Measurements from ENCODE around the gene NCEH1. TPM values are rescaled to one million over a fixed set of nuclear protein-coding genes. Genes with fewer than 3 reads are reported as not detected.

NCEH1 gene
- polyA plus RNA-seq, 1 donor, result 1.7 TPM

DNA sequence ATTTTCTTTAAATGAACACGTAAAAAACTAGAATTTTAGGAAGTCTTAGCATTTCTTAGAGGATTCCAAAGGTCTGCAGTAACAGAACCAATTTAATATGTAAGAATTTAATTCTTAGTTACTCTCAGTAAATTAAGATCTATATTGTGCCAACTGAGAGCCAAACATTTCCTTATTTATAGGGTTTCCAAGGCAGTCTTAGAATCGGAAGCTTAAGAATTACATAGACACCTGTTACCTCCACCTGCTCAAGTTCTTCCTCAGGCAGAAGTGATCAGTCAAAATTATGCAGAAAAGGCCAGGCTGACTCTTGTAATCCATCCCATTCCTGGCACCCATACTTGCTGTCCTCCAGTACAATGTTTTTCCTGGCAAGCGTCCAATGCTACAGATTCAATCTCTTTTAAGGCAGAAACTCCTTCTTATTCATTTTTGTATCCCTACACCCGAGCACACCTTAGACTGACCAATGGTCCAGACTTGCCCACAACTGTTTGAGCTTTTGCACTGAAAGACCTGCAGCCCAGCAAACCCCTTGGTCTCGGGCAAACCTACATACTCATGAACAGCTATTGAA is 64.3 kb downstream of the NCEH1 start:
- DNase-seq (ENCODE audit: low read depth), result no peak

GRCh38 chr3:172644258-172644657 is 66.6 kb downstream of the NCEH1 start:
- no peak for DNase-seq (ENCODE audit: low read depth)

DNA sequence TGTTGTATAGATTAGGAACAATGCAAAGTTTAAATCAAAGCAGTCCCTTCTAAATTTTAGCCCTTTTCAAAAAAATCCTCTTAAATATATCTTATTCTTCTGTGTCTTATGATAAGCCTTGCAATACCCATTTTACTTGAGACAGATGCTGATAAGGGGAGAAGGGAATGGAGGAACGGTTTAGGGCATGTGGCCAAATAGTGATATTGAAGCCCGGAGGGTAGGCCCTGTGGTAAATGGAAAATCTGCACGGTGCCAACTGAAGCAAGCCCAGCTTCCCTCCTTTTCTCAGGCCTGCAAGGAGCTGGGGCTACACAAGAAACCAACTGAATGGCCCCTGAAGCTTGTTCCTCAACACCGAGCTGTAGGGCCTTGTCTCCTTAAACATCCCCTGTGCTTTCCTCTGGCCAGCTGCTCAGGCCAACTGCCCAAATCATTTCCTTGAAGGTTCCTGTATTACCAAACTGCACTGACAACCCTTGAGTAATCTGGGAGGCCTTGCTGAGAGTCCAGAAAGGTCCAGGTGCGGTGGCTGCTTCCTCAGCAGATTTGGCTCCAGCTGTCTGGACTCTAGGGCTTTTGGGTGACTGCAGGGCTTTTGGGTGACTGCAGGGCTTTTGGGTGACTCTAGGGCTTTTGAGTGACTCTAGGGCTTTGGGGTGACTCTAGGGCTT is 67.2 kb downstream of the NCEH1 start:
- no peak for DNase-seq (ENCODE audit: low read depth)

GRCh38 chr3:172641291-172641690 is 69.6 kb downstream of the NCEH1 start:
- DNase-seq (ENCODE audit: low read depth), result no peak

GRCh38 chr3:172640751-172641150 is 70.1 kb downstream of the NCEH1 start:
- no peak for DNase-seq (ENCODE audit: low read depth)

DNA sequence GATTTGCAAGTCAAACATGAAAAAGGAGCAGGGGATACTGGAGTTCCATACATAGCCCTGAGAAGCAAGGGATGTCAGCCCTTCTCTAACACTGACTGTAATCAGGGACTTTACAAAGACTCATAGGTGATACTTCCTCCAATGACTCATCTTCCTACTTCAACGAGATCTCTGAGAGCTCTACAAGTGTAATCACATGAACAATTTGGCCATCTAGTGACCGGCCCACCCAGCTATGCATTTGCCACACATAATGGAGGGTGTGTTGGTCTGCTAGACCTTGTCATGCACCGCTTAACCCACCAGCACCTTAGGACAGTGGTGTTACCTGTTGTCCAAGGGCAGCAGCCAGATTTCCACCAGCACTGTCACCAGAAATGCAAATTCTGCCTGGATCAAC is 75.3 kb downstream of the NCEH1 start:
- DNase-seq (ENCODE audit: low read depth), result no peak

GRCh38 chr3:172634948-172635347 is 75.9 kb downstream of the NCEH1 start:
- no peak for DNase-seq (ENCODE audit: low read depth)

DNA sequence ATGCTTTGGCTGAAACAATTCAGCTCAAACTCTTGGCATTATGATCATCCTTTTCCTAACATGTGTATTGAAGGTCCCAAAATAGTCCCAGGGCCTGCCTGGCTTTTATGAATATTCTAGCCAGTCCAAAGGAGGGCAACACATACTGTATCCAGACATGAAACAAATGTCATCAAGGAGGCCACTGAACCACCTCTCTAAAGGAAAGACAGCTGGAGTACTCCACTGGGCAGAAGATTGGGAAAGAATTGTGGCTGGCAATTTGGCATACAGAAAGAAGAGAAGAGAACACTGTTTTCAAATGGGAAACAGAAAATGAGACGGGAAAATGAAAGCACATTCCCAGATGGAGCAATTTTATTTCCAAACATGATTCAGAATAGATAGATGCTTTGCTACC is 80.6 kb downstream of the NCEH1 start:
- no peak for DNase-seq (ENCODE audit: low read depth)

- DNase-seq (ENCODE audit: low read depth), result no peak
These were observed 81.4 kb downstream of the NCEH1 start for GRCh38 chr3:172629470-172629869.

DNA sequence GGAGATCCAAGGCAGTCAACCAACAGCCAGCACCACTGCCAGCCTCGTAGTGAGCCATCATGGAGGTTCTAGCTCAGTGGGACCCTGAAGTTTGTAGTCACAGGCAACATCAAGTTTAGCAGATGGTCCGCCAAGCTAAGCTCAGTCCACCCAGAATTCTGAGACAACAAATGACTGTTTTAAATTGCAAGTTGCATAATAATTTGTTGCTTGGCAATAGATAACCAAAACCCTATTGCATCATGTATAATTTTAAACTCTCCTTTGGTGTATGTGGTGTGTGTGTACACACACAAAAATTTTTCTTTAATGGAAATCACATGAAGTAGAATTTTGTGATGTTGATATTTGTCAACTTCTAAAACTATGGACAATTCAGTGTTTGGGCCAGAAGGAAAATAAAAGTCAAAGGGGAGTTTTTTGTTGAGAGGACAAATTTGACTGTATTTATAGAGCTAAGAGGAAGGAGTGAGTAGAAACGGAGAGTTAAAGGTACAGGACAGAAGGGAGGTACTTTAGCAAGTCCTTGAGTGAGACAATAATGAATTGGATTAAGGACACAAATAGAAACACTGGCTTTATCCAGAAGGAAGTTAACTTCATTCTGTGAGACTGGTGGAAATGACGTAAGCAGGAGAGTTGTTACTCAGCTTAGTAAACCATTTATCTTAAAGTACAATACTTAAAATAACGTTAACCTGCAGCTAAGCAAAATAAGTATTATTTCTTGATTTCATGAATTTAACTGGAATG is 83.6 kb downstream of the NCEH1 start:
- no peak for DNase-seq (ENCODE audit: low read depth)

GRCh38 chr3:172626021-172626640 is 84.7 kb downstream of the NCEH1 start:
- no peak for DNase-seq (ENCODE audit: low read depth)

GRCh38 chr3:172625404-172625803 is 85.5 kb downstream of the NCEH1 start:
- DNase-seq (ENCODE audit: low read depth), result no peak

DNA sequence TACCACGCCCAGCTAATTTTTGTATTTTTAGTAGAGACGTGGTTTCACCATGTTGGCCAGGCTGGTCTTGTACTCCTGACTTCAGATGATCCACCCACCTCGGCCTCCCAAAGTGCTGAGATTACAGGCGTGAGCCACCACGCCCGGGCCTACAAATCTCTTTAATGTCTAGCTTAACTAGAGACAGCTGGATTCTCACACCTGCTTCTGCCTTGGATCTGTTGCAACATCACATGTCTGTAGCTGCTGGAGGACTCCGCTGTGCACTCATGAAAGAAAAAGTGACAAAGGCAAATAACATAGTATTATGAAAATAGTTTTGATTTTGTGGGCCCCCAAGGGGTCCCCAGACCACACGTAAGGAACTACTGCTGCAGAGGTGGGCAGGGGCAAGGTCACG is 85.9 kb downstream of the NCEH1 start:
- DNase-seq (ENCODE audit: low read depth), result no peak

- no peak for DNase-seq (ENCODE audit: low read depth)
These were observed 87.8 kb downstream of the NCEH1 start for GRCh38 chr3:172622916-172623700.

DNA sequence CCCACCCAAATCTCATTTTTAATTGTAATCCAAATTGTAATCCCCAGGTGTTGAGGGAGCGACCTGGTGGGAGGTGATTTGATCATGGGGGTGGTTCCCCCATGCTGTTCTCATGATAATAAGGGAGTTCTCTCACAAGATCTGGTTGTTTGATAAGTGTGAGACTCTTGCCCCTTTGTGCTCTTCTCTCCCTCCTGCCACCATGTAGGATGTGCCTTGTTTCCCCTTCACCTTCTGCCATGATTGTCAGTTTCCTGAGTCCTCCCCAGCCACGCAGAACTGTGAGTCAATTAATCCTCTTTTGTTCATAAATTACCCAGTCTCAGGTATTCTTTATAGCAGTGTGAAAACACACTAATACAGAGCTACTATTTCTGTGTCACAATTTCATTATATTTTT is 88.7 kb downstream of the NCEH1 start:
- no peak for DNase-seq (ENCODE audit: low read depth)

DNA sequence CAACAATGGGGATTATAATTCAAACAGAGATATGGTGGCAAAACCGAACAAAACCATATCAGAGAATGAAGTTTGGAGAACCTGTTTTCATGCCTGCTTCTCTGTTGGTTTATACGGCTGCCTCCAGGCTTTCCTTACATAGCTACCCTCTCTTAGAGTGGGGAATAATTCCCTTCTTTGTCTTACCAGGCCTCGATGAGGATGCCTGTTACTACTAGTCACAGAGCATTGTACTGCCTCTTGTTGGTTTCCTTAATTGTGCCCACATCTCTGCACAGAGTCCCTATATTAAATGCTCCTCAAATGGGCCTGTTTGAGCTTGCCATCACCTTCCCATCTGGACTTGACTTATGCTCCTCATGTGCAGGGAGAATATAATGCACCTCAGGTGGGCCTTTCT is 92.9 kb downstream of the NCEH1 start:
- no peak for DNase-seq (ENCODE audit: low read depth)

DNA sequence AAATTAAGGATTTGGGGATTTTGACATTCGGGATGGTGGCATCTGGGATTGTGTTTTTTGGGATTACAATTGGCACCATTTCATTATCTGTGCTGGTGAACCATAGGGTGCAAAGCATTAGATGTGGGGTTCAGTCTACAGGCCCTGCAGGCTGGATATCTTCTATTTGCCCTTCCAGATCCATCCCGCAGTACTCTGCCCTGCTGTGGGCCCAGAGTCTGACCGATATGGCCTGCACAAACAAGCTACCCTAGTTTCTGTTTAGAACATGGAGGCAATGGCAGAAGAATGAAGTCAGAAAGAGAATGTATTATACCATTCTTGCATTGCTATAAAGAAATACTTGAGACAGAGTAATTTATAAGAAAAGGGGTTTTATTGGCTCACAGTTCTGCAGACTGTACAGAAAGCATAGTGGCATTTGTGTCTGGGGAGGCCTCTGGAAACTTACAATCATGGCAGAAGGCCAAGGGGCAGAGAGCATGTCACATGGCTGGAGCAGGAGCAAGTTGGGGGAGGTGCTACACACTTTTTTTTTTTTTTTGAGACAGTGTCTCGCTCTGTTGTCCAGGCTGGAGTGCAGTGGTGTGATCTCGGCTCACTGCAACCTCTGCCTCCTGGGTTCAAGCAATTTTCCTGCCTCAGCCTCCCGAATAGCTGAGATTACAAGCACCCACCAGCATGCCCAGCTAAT is 93.7 kb downstream of the NCEH1 start:
- no peak for DNase-seq (ENCODE audit: low read depth)

GRCh38 chr3:172616031-172616461 is 94.8 kb downstream of the NCEH1 start:
- no peak for DNase-seq (ENCODE audit: low read depth)

GRCh38 chr3:172615296-172615695 is 95.6 kb downstream of the NCEH1 start:
- no peak for DNase-seq (ENCODE audit: low read depth)

- no peak for DNase-seq (ENCODE audit: low read depth)
These were observed 96.3 kb downstream of the NCEH1 start for GRCh38 chr3:172614340-172615274.
